ENCODE data around the gene PRRX2.

- TF ChIP-seq CTCF (IDR thresholded peaks at IDR 0.05) (no peak), POLR2A (IDR thresholded peaks at IDR 0.05) (no peak)
Observed at GRCh38 chr9:129685933-129686259, 20.4 kb downstream of the PRRX2 start.
